ENCODE results near the gene ELF3. TPM values are rescaled to one million over a fixed set of nuclear protein-coding genes. Genes with fewer than 3 reads are reported as not detected.

ELF3 gene
- total and polyA plus RNA-seq, 2 of the 4 experiments (the other 2 are of a cell fraction), result under 0.01 to 0.38 TPM

DNA sequence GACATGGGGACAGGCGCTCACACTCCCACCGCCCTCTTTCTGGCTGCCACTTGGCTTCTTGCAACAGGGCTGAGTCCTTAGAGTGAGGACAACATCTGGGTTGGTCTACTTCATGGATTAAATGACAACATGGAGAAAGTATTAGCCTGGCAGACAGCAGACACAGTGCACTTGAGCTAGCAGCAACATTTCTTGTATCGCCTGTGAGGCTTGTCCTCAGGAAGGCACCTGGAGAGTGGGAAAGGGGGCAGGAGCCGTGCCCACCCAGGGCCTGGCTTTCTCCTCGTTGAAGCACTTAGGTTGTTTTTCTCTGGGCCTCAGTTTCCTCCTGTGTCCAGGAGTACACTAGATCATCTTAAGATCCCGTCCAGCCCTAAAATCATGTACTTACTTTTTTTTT lies 3.7 kb downstream of the ELF3 start:
- Histone ChIP-seq H3K18ac (ENCODE audit: low read depth, low read length) (no peak overlapping the region), H3K27me3 (ENCODE audit: control insufficient read depth, insufficient read depth, low read length) (peaks cover 7% of the 10 kb centered on the region), H3K14ac (replicated peaks; ENCODE audit: low read depth, low read length) (no peak overlapping the region), H4K5ac (ENCODE audit: low read depth, low read length) (no peak overlapping the region), H3K4ac (ENCODE audit: low read depth, low read length) (no peak overlapping the region), H2AK5ac (ENCODE audit: low read depth, low read length) (no peak overlapping the region), H3K36me3 (ENCODE audit: control insufficient read depth, insufficient read depth, low read length) (no peaks in the 10 kb centered on the region), H4K91ac (ENCODE audit: insufficient read depth, low read depth, low read length) (no peak overlapping the region), H2BK15ac (ENCODE audit: low read depth, low read length) (no peak overlapping the region), H2BK120ac (ENCODE audit: low read depth, low read length) (no peak overlapping the region), H3K9ac (ENCODE audit: low read depth, low read length) (no peak overlapping the region), H3K27ac (ENCODE audit: insufficient read depth, low read length) (no peak overlapping the region), H4K8ac (ENCODE audit: low read depth in 2 of 2, low read length in 2 of 2) (no peak overlapping the region), H3K56ac (ENCODE audit: extremely low read depth, insufficient read depth, low read length) (no peak overlapping the region), H2AK9ac (replicated peaks; ENCODE audit: low read depth, low read length, poor library complexity) (no peak overlapping the region), H3K9me1 (ENCODE audit: insufficient read depth, low read length) (no peaks in the 10 kb centered on the region; the same call in 1 of the 2 replicates), H3K23ac (ENCODE audit: low read depth, low read length) (no peak overlapping the region), H2BK20ac (ENCODE audit: low read depth, low read length) (no peak overlapping the region), H4K20me1 (ENCODE audit: insufficient read depth, low read length) (no peaks in the 10 kb centered on the region), H3K4me2 (ENCODE audit: low read depth, low read length) (no peak overlapping the region), H3K9me3 (ENCODE audit: control insufficient read depth, insufficient read depth, low read length) (no peaks in the 10 kb centered on the region), H3K4me1 (ENCODE audit: control insufficient read depth, insufficient read depth, low read length) (peaks cover 19% of the 10 kb centered on the region), H2AFZ (replicated peaks; ENCODE audit: low read length, poor library complexity) (no peak overlapping the region), H3K79me1 (ENCODE audit: low read depth in 1 of 2, low read length in 2 of 2) (no peaks in the 10 kb centered on the region), H2BK5ac (ENCODE audit: low read depth, low read length, poor library complexity, severe bottlenecking) (no peak overlapping the region), H3K4me3 (ENCODE audit: insufficient read depth, low read depth, low read length) (no peak overlapping the region)
- POLR2A ChIA-PET (ENCODE audit: unreplicated experiment), result no interaction called here
- in situ Hi-C loops (cut with MboI; ENCODE audit: low sequenced_read_pairs) (loop anchor here (5.0 kb wide), 1 partner anchor 103 kb away; no protein-coding TSS in a partner anchor), intact Hi-C loops (cut with micrococcal nuclease) (no loop called here), dilution Hi-C loops (cut with HindIII; ENCODE audit: low sequenced_read_pairs, unreplicated experiment) (no loop called here)
- CTCF ChIA-PET, result no interaction called here
- no TSS peak for BruUV-seq (replicated peaks)
- WGBS, 2 experiments (ENCODE audit: extremely low coverage in 2 of 2, insufficient read length in 1 of 2), result 100% methylated on average over 2 of the region's 6 CpGs; no CpG with 5 or more reads in 1 of the 2 experiments
- no peak for TF ChIP-seq FOS (IDR thresholded peaks at IDR 0.05; ENCODE audit: low read depth, low read length)
- no peak for TF ChIP-seq RFX5 (IDR thresholded peaks at IDR 0.05; ENCODE audit: low read depth, low read length)
- no peak for ATAC-seq (ENCODE audit: low read depth)
- no peak for DNase-seq
